GM18517 (cell line): ENCODE measurements around the gene NKX2-3.
A peak's percentile ranks its signal among the peaks of the same experiment; 100 is the strongest.

Source experiments
- ATAC-seq: cut with Tn5 transposase; IDR thresholded peaks from one replicate; pipeline ENCODE4 v1.9.1; 2021; ENCODE audit warnings: mild to moderate bottlenecking, moderate library complexity; ENCODE audit not compliant: unreplicated experiment

The NKX2-3 gene

DNA sequence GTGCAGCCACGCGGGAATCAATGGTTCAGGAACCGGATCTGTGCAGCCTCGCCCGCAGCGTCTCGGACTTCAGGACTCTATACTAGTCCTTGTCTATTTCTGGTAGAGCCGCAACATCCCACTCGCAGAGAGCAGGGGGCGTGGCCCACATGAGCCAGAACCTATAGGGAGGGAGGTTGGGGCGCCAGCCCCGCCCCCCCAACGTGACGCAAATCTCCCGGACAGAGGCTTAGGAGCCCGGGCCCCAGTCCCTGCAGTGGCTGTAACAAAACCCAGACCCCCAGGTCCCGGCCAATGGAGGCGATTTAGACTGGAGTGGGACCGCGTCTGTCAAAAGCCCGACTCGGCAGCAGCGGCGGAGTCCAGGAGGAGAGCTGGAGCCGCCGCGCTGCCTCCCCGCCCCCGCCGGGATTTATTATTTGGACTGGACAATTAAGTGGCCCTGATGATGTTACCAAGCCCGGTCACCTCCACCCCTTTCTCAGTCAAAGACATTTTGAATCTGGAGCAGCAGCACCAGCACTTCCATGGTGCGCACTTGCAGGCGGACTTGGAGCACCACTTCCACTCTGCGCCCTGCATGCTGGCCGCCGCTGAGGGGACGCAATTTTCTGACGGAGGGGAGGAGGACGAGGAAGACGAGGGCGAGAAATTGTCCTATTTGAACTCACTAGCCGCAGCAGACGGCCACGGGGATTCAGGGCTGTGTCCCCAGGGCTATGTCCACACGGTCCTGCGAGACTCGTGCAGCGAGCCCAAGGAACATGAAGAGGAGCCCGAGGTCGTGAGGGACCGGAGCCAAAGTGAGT lies at the start of gene NKX2-3:
Gene NKX2-3 (plus strand): TSS at position 256 of the 809 bp plus-strand sequence. CDS start 190 bp downstream, at position 446.
- peak; percentile 54 for ATAC-seq

DNA sequence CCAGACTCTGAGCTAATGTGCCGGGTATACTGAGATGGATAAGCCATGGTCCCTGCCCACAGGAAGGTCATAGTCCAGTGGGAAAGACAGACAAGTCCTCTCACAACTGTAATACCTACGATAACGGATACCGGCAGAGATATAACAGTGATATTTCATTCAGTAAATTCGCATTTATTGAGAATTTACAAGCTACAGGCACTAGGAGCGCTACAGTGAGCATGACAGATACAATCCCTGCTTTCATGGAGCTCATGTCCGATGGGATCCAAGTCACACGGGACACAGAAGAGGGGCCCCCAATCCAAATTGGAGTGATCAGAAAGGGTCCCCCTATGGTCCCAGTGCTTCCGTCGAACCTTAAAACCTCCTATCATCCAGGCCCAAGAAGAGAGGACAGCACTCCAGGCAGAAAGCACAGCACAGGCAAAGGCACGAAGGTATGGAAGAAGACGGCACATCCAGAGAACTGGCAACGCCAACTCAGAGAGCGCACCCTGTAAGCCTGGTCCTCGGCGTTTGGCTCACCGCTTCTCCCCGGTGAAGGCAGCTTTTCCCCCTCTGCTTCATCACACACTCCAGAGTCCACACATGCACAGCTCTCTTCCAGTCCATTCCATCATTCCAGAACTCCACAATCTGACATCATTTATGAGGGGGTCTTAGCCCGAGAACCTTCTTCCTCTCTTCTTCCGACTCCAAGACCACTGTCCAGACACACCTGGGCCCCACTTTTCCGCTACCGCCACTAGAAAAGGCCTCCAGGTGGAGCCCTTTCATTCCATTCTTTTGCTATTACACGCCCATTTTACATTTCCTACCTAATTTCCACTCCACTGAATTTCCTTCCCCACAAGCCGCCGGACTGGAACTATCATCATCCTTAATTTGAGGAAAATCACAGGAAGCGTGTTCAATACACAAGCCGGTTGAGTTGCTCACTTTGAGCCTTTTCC lies 47.8 kb upstream of the NKX2-3 start:
- no peak for ATAC-seq

- ATAC-seq = no peak
These were observed 45.5 kb upstream of the NKX2-3 start for GRCh38 chr10:99487125-99487807.

GRCh38 chr10:99489271-99489670 lies 43.5 kb upstream of the NKX2-3 start:
- ATAC-seq = no peak

DNA sequence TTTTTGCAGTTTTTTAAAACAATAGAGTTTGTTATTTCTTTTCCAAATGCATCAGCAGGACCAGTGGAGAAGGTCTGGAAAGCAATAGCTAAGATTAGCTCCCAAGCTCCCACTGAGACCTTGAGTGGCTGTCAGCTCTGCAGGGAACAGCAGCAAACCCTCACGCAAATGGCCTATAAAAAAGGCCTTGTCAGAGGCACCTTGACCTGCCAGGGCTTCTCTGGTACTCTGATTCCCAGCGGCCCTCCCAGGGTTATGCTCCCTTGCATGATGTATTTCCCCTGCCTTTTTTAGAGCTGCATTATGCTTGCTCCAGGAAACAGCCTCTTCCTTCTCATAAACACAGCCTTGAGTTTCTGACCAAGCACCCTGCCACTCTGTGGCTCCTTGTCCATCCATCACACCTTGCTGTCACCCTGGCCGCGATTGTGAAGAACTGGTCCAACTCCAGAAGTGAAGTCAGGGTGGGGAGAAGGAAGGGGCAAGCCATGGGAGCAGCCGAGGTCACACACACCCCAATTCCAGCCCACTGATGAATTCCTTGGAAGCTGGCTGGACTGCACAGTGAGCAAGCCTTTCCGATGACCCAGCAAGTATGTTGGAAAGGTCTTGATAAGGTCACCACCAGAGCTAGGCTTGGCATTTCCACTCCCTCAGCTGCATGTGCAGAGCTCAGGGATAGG lies 35.3 kb upstream of the NKX2-3 start:
- ATAC-seq = no peak

- ATAC-seq = no peak
These were observed 26.3 kb upstream of the NKX2-3 start for GRCh38 chr10:99506416-99506815.

DNA sequence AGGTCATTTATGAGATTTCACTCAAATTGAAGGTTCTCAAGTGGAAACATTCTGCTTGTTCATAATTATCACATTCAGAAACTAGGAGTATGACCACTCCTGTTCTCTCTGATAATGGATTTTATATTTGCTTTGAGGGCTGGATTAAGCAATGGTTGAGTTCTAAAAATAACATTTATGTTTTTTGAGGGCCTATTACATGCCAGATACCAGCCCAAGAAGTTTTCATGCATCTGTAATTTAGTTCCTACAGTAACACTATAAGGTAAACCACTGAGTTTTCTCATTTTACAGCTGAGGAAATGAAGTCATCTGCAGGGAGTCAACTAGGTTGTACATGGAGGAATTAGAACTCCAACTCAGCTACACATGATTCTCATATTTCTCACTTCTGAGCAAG lies 25.5 kb upstream of the NKX2-3 start:
- no peak for ATAC-seq

DNA sequence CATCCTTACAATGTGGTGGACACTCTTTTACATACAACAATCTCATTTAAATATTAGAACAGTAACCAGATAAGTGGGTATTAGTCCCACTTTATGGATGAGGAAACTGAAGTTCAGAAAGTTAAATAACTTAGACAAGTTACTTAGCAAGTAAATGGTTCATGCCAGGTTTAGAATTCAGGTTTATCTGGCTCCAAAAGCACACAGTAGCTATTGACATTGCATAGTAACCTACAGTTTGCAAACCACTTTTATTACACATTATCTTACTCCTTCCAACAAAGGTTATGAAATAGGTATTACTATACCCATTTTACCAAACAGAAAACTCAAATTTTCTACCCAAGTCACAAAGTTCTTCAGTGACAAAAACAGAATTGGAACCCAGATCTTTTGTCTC lies 19.7 kb upstream of the NKX2-3 start:
- ATAC-seq = no peak

GRCh38 chr10:99519690-99520039 lies 13.1 kb upstream of the NKX2-3 start:
- ATAC-seq = no peak

GRCh38 chr10:99520040-99520846 lies 12.5 kb upstream of the NKX2-3 start:
- ATAC-seq = no peak

- no peak for ATAC-seq
These were observed 11.6 kb upstream of the NKX2-3 start for GRCh38 chr10:99520847-99521764.

DNA sequence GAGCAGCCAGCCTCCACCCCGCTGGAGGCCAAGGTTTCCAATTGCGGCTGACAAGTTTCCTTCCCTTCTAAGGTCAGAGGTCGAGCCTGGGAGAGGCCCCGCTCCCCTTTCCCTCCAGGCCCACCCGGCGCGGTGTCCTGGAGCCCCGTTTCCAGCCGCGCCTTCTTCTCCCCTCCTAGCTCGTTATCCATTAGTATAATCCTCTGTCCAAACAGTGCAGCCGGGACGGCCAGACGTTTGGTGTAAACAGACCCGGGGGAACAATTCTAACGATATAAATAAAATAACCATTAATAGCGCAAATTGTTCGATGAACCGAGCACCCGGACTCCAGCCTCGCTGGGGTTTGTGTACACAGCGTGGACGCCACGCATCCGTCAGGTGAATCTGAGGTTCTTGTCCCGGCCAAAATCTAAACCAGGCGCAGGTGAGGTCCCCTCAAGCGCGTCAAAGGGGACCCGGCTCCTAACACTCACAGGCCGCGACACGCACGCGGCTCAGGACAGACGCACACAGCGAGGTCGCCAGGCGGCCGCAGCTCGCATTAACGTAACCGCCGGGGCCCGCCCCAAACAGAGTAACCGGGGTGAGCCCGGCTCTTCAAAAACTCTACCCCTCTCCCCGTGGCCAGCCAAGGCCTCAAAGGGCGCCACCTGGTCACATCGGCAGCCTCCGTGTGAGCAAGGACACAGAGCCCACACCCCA lies 10.8 kb upstream of the NKX2-3 start:
- ATAC-seq = no peak

- no peak for ATAC-seq
These were observed 10.1 kb upstream of the NKX2-3 start for GRCh38 chr10:99522470-99523250.

GRCh38 chr10:99523251-99523773 lies 9.4 kb upstream of the NKX2-3 start:
- no peak for ATAC-seq

- ATAC-seq = no peak
These were observed 8.6 kb upstream of the NKX2-3 start for GRCh38 chr10:99524050-99524666.

DNA sequence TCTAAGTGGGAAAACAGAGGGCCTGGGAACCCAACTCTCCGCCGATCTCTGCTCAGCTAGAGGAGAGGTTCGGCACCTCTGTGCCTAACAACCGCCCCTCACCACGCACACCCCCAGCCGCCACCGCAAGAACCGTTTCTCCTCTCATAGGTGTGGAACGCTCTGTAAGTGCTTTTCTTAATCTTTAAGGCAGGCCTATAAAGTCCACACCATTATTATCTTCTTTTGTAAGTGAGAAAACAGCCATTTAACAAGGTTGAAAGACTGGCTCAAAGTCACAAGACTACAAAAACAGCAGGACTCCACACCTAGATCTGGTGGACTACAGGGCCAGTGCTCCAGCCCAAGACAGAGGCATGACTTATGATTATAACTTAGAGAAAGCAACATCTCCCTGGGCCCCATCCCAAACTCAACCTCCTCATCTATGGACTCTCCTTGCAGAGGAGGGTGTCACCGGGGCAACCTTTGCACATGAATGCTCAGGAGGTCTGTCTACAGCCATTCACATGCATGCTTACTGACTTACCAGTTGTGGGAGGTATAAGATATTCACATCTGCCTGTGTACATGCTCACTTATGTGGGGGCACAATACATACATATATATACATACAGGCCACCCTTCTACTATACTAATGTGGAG lies 7.9 kb upstream of the NKX2-3 start:
- no peak for ATAC-seq
